Hippocampal formation (tissue), 2 donors: Measurements from ENCODE around the gene KCNQ5.
"Not testable (repeated sequence)": the region's sequence is repeated elsewhere in the genome, so short reads cannot be mapped to it uniquely, and the experiment has no call there.

Experiments used
- DNase-seq, 2 donors: peaks; one replicate each; lab custom pipeline; 2025; lab: John Stamatoyannopoulos, UW

Gene KCNQ5

DNA sequence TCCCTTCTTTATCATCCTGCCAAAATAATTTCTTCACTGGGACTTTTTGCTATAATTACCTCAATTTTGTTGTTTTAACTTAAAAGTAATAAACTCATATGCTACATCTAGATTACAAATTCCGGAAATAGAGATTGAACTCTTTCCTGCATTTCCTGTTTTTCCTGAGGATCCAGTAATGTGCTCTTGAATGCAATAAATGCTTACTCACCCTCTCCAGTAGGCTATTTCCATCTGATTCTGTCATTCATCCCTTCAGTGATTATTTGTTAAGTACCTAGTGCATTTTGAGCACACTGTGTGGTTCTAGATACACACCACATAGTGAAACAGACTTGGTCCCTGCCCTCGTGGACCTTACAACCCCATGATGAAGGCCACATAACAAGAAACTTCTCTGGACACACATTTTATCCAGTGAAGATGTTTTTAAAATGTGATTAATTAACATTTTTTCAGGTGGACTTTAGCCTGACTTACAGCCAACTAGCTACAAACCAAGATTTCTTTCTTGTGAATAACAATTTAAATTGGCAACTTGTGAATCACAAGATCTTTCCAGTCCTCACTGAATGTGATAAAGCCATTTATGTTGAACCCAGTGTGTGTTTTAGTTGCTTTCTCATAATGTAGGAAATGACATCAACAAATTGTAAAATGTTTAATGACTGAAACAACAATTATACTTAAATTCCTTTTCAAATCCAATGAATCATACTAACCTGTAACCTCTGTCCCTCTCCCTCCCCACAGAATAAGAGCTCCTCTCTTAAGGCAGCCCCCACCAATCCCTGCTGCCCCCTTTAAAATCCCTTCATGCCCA, 331.2 kb downstream of the KCNQ5 start:
- no peak for DNase-seq

DNA sequence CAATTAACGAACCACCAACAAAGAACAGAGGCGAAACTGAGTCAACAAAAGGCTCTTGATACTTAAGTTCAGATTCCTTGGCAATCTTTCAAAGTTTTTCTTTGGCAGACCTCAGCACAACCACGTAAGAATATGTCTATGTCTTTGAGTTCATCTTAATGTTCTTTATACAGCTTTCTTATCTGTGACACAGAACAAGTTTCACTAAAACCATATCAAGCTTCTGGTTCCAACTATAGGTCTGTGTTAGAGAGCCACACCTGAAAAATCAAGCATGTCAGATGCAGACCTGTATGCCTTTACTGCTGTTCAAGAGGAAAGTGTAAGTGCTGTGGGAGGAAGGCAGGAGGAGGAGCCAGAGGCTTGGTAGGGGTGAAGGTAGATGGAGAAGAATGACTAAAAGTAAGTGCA, 332.1 kb downstream of the KCNQ5 start:
- no peak for DNase-seq

DNA sequence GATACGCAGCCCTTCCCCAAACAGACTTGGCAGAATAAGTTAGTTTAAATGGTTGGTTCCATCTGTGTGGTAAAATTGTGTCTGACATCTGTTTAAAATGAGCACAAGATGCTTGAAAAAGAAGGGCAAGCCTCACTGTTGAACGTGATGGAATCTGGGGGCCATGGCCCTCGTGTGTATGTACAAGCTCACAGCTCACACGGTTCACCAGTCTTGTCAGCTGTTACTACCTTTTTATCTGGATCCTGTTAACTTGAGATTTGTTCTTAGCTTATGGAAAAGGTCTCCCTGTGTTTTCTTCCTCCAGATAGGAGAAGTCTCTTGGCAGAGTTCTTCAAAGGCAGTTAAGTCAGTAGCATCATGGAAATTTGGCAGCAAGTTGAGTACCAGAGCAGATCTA, 332.9 kb downstream of the KCNQ5 start:
- DNase-seq, result no peak

DNA sequence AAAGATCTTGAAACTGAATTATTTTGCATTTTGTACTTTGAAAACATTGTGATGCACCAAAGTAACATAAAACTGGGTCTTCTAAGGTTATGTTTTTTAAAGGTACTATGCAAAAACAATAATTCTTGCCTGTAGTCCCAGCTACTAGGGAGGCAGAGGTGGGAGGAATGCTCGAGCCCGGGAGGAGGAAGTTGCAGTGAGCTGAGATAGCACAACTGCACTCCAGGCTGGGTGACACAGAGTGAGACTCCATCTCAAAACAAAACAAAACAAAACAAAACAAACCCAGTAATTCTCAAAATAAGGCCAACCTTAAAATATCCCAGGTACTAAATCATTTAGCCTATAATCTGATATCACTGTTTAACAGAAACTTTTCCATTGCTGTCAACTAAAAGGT, 333.8 kb downstream of the KCNQ5 start:
- no peak for DNase-seq

DNA sequence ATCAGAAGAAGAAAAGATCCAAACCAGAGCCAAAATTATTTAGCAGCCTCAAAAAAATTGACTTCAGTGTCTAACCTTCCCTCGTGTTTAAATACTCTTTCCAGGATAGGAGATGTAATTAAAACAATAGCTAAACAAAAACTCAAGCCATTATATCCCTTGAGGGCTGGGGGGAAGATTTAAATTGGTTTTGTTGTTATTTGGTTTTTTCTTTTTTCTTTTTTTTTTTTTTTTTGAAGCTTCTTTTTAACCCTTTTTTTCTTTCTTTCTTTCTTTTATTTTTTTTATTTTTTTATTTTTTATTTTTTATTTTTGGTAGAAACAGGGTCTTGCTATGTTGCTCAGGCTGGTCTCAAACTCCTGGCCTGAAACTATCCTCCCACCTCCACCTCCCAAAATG, 334.4 kb downstream of the KCNQ5 start:
- no peak for DNase-seq

DNA sequence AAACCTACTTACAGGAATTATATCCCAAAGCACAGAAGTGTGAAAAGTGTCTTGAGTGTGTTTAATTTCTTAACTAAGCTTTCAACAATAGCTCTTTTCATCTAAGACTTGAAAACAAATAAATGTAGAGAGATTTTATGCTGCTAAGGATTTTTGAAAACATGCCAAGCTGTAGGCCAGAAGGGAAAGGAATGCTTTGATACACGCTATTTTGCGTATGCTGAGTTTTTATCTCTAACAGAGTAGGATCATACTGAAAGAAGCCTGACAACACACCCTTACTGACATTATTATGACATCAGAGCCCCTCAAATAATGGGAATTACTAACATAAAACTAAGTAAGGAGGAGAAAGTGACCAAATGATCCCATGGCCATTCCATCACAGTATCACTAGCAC, 338.0 kb downstream of the KCNQ5 start:
- DNase-seq, result no peak

DNA sequence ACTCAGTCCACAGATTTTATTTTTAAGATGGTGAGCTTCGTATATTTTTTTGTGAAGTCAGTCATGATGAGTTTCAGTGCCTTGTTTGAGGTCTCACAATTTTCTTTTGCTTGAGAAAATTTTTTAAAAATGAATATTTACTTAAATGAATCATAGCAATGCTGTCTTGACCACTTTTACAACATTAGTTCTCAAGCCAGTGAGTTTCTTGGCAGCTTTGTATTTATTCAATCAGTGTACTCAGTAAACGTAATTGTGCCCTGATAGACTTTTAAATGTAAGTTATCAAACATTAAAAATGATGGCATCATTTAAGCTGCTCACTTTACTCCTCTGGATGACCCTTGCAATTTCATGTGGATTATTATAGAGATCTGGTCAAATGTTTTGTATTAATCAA, 342.1 kb downstream of the KCNQ5 start:
- DNase-seq, result no peak

DNA sequence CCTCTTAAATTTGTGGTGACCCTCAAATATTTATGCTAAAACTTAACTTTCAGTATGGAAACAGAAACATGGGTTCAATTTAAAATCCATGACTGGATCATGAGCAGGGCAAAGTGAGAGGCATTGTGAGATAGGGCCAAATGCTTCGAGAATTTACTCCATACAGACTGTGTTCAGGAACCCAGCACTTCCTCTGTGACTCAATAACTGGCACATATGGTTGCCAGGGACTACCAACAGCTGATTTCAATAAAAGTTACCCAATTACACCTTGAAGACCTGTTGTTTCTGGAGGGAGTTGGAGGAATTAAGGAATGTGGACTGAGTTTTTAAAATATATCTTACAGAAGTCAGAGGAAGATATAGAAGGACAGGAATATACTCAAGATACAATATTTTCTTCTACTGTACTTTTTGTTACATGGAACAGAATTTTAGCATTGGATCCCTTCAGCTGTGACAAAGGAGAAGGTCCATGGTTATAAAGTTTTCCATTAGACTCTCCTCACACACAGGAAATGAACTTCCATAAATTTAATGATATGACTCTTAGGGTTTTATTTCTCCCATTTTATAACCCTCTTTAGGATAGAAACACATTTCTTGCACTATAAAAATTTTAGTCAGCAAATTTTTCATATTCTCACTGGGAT, 344.9 kb downstream of the KCNQ5 start:
- no peak for DNase-seq

DNA sequence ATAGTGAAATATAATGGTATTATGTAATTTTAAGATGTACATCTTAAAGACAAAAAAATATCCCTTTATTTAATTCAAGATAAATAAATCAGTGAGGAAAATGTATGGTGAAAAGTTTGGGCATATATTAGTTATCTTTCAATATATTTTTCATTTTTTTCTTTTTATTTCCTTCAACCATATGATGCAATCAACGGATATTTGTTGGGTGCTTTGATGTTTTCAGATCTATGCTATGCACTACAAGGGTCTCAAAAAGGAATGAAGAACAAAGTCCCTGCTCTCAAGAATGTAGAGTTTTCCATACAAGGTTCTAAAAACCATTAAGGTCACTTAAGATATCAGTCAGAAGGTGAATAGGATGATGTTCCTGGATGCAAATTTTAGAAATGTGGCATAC, 345.5 kb downstream of the KCNQ5 start:
- no peak for DNase-seq

DNA sequence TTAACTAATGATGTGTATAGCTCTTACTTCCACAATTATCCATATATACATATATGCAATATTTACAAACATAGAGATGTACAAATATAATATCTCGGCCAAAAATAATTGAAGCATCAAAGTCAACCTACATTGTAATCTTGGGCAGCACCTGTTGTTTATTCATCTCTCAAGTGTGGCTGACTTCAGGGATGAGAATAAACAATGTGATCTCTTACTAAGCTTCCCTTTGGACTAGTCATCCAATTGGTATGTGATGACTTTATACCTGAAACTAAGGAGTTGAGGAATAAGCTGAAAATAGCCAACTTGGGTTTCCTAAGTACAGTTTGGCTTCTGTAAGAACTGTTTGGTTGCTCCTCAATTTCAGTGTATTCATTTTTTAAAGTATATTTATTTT, 346.8 kb downstream of the KCNQ5 start:
- no peak for DNase-seq

DNA sequence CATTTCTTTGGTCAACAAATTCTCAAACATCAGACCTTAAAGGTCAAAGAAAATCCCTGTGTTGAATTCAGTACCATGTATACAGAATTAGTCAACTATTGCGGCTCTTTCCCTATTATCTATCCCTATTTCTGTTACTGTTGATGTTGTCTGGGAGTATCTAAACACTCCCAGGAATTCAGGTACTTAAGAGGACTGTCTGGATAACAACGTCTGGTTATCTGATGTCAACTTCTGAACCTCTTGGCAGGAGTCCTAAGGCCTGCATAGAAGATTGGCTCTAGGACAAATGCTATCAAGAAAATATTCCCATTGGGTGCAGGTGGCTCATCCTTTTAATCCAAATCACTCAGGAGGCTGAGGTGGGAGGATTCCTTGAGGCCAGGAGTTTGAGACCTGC, 347.8 kb downstream of the KCNQ5 start:
- DNase-seq, result no peak

DNA sequence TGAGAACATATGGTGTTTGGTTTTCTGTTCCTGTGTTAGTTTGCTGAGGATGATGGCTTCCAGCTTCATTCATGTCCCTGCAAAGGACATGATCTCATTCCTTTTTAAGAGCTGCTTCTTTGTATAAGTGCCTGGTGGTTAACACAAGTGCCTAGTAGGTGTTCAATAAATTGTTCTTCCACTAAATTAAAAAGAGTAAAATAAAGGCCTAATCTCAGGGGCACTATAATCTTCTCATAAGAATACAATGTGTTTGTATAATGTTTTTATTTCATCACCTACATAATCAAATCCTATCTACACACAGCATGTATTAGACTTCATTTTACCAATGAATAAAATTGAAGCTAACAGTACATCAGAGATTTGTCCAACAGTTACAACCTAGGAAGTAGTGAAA, 350.7 kb downstream of the KCNQ5 start:
- DNase-seq, result no peak

DNA sequence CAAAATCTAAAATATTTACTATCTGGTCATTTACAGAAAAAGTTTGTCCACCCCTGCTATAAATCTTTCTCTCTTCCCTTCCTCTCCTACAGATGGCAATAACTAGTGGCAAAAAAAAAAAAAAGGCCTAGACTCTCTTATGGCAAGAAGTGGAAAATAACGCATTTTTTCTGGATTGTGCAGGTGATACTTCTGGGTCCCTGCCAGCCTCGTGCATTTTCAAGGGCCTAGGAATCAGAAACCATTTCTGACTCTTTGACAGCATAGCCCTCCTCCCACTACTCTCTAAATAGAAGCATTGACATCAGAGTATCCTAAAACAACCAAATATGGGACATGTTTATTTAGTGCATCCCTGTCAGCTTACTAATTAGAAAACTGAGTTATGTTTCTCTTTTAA, 352.4 kb downstream of the KCNQ5 start:
- DNase-seq, result no peak

DNA sequence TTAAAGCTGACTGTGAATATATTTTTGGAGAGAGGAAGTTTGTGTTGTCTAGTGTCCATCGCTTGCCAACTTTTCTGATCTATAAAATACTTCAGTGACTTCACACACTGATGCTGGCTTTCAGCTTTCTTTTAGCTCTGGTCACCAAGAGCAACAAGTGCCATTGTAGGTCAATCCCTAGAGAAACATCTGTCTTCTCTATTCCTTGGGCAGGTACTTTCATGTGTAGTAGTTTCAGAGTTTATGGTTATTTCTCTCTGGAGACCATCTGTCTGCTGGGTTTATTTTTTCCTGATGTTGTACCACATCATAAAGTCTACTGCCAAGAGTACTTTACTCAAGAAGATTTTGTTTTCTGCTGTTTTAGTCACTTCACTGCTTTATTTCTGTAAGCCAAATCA, 353.5 kb downstream of the KCNQ5 start:
- DNase-seq, result no peak

DNA sequence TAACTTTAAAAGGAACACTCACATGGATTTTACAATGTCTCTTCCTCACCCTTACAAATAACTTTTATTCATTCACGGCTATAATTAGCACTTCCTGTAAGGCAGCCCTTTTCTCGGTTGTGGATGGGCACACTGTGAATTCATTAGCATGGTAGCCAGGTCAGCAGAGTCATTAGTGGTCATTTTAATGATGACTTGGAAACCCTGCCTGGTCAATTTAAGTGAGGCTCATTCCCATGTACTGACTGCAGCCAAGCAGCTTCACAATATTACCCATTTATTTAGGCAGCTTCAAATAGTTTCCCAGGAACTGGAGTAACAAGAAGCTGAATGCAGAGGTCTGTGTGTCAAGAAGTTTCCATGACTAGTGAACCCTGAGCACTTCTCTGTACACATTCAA, 354.6 kb downstream of the KCNQ5 start:
- no peak for DNase-seq

DNA sequence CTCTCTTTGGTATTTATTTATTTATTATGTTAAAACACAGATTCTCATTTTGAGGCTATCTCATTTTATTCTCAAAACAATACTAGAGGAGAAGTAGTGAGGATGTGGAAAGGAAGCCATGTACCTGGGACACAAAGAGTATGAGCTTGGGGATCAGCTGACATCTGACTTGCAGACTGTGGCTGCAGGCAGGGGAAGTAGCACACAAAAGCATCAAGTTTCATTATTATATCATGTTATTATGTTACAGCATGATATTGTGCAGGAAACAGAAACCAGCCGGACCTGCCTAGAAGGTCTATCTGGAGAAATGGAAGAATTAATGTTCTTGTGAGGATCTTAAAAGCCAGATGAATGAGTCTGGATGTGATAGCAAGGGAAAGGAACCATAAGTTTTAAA, 355.2 kb downstream of the KCNQ5 start:
- DNase-seq, result no peak

DNA sequence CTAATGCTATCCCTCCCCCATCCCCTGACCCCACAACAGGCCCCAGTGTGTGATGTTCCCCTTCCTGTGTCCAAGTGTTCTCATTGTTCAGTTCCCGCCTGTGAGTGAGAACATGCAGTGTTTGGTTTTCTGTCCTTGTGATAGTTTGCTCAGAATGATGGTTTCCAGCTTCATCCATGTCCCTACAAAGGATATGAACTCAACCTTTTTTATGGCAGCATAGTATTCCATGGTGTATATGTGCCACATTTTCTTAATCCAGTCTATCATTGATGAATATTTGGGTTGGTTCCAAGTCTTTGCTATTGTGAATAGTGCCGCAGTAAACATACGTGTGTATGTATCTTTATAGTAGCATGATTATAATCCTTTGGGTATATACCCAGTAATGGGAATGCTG, 356.9 kb downstream of the KCNQ5 start:
- DNase-seq, result not testable (repeated sequence)

DNA sequence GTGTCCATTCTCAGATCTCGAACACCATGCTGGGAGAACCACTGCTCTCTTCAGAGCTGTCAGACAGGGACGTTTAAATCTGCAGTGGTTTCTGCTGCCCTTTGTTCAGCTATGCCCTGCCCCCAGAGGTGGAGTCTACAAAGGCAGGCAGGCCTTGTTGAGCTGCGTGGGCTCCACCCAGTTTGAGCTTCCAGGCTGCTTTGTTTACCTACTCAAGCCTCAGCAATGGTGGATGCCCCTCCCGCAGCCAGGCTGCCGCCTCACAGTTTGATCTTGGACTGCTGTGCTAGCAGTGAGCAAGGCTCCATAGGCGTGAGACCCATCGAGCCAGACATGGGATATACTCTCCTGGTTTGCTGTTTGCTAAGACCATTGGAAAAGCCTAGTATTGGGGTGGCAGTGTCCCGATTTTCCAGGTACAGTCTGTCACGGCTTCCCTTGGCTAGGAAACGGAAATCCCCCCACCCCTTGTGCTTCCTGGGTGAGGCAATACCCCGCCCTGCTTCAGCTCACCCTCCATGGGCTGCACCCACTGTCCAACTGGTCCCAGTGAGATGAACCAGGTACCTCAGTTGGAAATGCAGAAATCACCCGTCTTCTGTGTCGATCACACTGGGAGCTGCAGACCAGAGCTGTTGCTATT, 362.4 kb downstream of the KCNQ5 start:
- DNase-seq, result not testable (repeated sequence)

DNA sequence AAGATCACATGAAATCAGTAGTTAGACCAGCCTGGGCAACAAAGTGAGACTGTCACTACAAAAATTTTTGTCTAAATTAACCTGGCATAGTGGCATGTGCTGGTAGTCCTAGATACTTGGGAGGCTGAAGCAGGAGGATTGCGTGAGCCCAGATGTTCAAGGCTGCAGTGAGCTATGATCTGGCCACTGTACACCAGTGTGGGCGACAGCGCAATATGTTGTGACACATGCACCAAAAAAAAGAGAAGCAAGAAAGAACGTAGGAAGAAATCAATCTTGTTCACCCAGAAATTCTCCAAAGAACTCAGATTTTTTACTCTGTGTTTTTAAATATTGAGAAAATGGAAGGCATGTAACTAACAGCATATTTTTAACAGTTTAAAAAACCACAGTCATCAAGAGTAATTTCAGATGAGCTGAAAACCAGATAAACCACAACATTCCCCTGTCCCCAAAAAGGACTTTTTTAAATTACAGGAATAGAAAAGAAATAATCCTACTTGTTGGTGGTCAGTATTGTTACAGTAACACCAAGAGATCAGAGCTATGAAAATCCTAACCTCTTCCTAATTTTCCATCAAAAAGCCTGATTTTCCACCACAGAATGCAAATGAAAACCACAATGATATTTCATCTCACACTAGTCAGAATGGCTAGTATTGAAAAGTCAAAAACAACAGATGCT, 363.3 kb downstream of the KCNQ5 start:
- DNase-seq, result no peak

DNA sequence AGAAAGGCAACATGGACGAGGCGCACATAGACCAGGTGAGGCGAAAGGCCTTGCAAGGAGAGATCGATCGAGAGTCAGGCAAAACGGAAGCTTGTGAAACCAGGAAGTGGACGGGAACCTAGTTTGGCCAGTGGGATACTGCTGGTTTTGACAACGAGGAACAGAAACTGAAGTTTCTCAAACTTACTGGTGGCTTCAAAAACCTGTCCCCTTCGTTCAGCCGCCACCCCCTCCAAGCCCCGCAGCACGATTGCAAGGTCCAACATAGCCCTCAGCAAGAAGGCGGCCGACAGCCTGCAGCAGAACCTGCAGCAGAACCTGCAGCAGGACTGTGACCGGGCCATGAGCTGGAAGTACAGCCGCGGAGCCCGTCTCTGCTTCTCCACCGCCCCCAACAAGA, 365.4 kb downstream of the KCNQ5 start:
- no peak for DNase-seq

DNA sequence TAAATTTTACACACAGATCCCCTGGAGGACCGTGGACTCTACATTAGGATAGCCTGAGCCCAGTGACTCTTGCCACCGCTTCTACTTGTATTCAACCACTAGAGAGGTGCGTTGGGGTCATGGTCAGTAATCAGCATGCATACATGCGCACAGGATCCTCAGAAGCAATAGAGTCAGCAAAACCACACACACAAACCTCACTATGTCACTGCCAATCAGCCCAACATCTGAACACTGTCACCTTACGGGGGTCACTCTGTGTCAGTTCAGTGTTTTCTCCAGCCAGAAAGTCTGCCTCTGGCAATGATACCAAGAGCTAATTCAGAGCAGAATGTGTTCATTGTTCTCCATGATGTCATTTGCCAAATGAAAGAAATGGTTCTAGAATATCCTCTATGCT, 378.1 kb downstream of the KCNQ5 start:
- DNase-seq, result peak; percentile 23 to 59

DNA sequence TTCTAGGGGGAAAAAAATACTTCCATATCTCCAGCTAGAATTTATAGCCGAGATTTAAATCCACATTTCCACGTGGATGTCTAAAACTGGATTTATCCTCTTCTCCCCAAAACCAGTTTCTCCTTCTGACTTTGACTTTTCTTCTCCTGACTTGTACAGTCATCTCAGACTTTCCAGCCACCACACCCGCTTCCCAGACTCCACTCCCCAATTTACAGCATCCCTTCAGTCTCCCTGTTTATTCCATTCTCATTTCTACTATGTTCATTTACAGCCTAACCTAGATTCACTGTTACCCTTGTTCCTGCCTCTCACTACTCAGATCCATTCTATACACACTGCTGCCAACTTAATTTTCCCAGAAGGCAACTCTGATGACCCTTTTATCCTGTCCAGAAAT, 378.6 kb downstream of the KCNQ5 start:
- DNase-seq, result no peak

DNA sequence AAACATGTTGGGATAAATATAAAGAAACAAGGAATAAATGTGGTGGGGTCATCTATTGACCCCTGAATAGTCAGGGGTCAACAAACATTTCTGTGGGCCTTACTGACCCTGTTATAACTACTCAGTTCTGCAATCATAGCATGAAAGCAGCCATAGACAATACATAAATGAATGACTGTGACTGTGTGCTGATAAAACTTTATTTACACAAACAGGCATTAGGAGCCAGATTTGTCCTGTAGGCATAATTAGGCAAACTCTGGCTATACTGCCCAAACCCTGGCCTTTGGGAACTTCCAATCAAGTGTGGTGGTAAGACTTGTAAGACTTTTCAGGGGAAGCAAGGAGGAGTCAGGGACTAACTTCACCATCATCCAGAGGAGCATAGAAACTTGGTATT, 380.7 kb downstream of the KCNQ5 start:
- no peak for DNase-seq
